KMS-11 (cell line): Measurements from ENCODE around the gene CYP2A6.

ENCODE experiments used
- H2AFZ ChIP-seq: fragments of 200-600 bp; sonication (generic); 2 replicates; pipeline ENCODE4 v1.6.1; 2016; ENCODE audit warnings: antibody characterized with exemption, mixed run types, low read depth
- H3K27ac ChIP-seq: fragments of 200-600 bp; sonication (generic); 2 replicates; pipeline ENCODE4 v1.6.1; 2016; ENCODE audit warnings: mild to moderate bottlenecking, mixed run types
- H3K27me3 ChIP-seq: fragments of 200-600 bp; sonication (generic); 2 replicates; pipeline ENCODE4 v1.6.1; 2017; ENCODE audit warnings: mild to moderate bottlenecking, low read depth, mixed run types, moderate library complexity; ENCODE audit not compliant: insufficient read depth
- H3K36me3 ChIP-seq: fragments of 200-600 bp; sonication (generic); 2 replicates; pipeline ENCODE4 v1.6.1; 2017; ENCODE audit warnings: mild to moderate bottlenecking, mixed run types; ENCODE audit not compliant: insufficient read depth
- H3K4me1 ChIP-seq: fragments of 200-600 bp; sonication (generic); 2 replicates; pipeline ENCODE4 v1.6.1; 2016; ENCODE audit warnings: mild to moderate bottlenecking, low read depth, mixed run types; ENCODE audit not compliant: poor library complexity, severe bottlenecking
- H3K4me2 ChIP-seq: fragments of 200-600 bp; sonication (generic); 2 replicates; pipeline ENCODE4 v1.7.0; 2016; ENCODE audit warnings: mild to moderate bottlenecking, mixed run types
- H3K4me3 ChIP-seq: fragments of 200-600 bp; sonication (generic); IDR thresholded peaks from 2 replicates; pipeline ENCODE4 v1.6.1; 2017; ENCODE audit warnings: low read depth, low read length, mixed read lengths; ENCODE audit not compliant: insufficient read depth
- H3K79me2 ChIP-seq: fragments of 200-600 bp; sonication (generic); 2 replicates; pipeline ENCODE4 v1.6.1; 2016; ENCODE audit warnings: low read depth, mixed run types; ENCODE audit not compliant: insufficient read depth
- H3K9ac ChIP-seq: fragments of 200-600 bp; sonication (generic); 2 replicates; pipeline ENCODE4 v1.6.1; 2016; ENCODE audit warnings: mild to moderate bottlenecking, mixed run types
- H4K20me1 ChIP-seq: fragments of 200-600 bp; sonication (generic); 2 replicates; pipeline ENCODE4 v1.6.1; 2016; ENCODE audit warnings: mild to moderate bottlenecking, mixed run types; ENCODE audit not compliant: insufficient read depth
- CTCF ChIP-seq: fragments of 200-600 bp; sonication (generic); conservative IDR thresholded peaks from 2 replicates; pipeline ENCODE4 v1.6.1; 2017; ENCODE audit warnings: low read depth, mild to moderate bottlenecking, antibody characterized with exemption, low read length, moderate library complexity, mixed read lengths

Gene CYP2A6

GRCh38 chr19:40803170-40803856, 46.9 kb downstream of the CYP2A6 start:
- Histone ChIP-seq H3K9ac (no peak overlapping the region), H3K4me3 (no peak overlapping the region), H3K4me2 (no peak overlapping the region; the same call in 1 of the 2 replicates), H3K4me1 (peaks cover 37% of the 10 kb centered on the region), H4K20me1 (0 out of 2 replicates have a peak, but pooled peaks cover 9% of the 10 kb centered on the region), H2AFZ (no peak overlapping the region), H3K27ac (no peak overlapping the region), H3K79me2 (peaks cover 18% of the 10 kb centered on the region), H3K36me3 (no peaks in the 10 kb centered on the region), H3K27me3 (no peaks in the 10 kb centered on the region)
- no peak for TF ChIP-seq CTCF

GRCh38 chr19:40802300-40803169, 47.7 kb downstream of the CYP2A6 start:
- no peak overlapping the region for H3K27ac ChIP-seq
- no peak overlapping the region for H3K4me3 ChIP-seq
- H3K9ac ChIP-seq = no peak overlapping the region

GRCh38 chr19:40801426-40802299, 48.6 kb downstream of the CYP2A6 start:
- no peak for TF ChIP-seq CTCF
- Histone ChIP-seq H3K4me1 (peaks cover 37% of the 10 kb centered on the region), H3K9ac (no peak overlapping the region), H3K27me3 (no peaks in the 10 kb centered on the region), H3K27ac (no peak overlapping the region), H3K4me2 (no peak overlapping the region; the same call in 1 of the 2 replicates), H4K20me1 (0 out of 2 replicates have a peak, but pooled peaks cover 9% of the 10 kb centered on the region), H3K79me2 (peaks cover 18% of the 10 kb centered on the region), H3K36me3 (no peaks in the 10 kb centered on the region), H2AFZ (no peak overlapping the region), H3K4me3 (no peak overlapping the region)

More at GRCh38 chr19:40802300-40803169, 47.7 kb downstream of the CYP2A6 start:
- no peaks in the 10 kb centered on the region for H3K36me3 ChIP-seq
- peaks cover 18% of the 10 kb centered on the region for H3K79me2 ChIP-seq
- TF ChIP-seq CTCF = no peak
- 0 out of 2 replicates have a peak, but pooled peaks cover 9% of the 10 kb centered on the region for H4K20me1 ChIP-seq
- H3K4me1 ChIP-seq = peaks cover 37% of the 10 kb centered on the region
- no peak overlapping the region for H2AFZ ChIP-seq
- no peak overlapping the region; the same call in 1 of the 2 replicates for H3K4me2 ChIP-seq
- H3K27me3 ChIP-seq = no peaks in the 10 kb centered on the region

- no peaks in the 10 kb centered on the region for H3K36me3 ChIP-seq
- H2AFZ ChIP-seq = no peak overlapping the region
- peaks cover 18% of the 10 kb centered on the region for H3K79me2 ChIP-seq
- 0 out of 2 replicates have a peak, but pooled peaks cover 9% of the 10 kb centered on the region for H4K20me1 ChIP-seq
- H3K4me1 ChIP-seq = peaks cover 37% of the 10 kb centered on the region
- no peak overlapping the region for H3K27ac ChIP-seq
- H3K9ac ChIP-seq = no peak overlapping the region
- TF ChIP-seq CTCF = no peak
- no peak overlapping the region for H3K4me3 ChIP-seq
- H3K4me2 ChIP-seq = no peak overlapping the region
- H3K27me3 ChIP-seq = no peaks in the 10 kb centered on the region
These were observed 49.3 kb downstream of the CYP2A6 start for GRCh38 chr19:40800997-40801377.
